Adrenal gland (tissue), 5 donors: ENCODE results near the gene RHBDF2.

Experiments
- POLR2A ChIP-seq, 2 donors: fragments of 450-650 bp; IDR thresholded peaks; one replicate each; pipeline ENCODE4 v1.6.1; 2017; ENCODE audit warnings: antibody characterized with exemption in 2 of 2, mild to moderate bottlenecking in 2 of 2, moderate library complexity in 1 of 2
- TF ChIP-seq, protein P1 (sequence below), 6 experiments: fragments of 450-650 bp in 4 of 6; fragments of 200-600 bp in 2 of 6; sonication (generic) in 1 of 6; IDR thresholded peaks; 1 replicate in 5 of 6; 2 replicates in 1 of 6; pipeline versions ENCODE4 v1.5.1 to v1.8.0; 2016 to 2021; ENCODE audit warnings: antibody characterized with exemption in 6 of 6, mild to moderate bottlenecking in 2 of 6, moderate library complexity in 1 of 6
- donor health status: DM: no; HTN: no; CAD: no.

DNA sequence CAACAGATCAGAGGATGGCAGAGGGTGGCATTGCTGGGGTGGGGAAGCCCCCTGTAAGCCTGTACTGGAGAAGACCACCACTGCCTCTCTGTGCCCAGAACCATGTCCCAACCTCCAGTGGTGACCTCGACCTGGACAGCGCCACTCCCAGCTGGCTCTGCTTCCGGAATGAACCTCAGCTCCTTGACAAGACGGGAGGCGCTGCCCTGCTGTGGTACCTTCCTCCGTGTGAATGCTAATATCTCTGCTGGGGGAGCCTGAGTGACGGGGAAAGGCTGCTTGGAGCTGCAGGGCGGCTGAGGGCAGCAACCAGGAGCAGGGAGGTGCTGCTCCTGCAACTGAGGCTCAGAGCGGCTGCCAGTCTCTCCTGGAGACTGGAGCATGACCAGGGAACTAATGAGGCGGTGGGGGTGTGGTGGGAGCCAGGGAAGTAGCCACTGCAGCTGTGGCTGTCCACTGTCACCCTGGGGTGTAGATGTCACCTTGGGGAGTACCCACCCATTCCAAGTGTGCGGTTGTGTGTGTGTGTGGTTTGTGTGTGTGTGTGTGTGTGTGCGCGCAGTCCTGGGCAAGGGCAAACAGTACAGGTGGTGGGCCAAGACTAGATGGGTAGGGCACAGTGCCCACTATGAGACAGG is 44.8 kb upstream of the RHBDF2 start:
- no peak for TF ChIP-seq POLR2A (IDR thresholded peaks at IDR 0.05)
- TF ChIP-seq, protein P1, sequence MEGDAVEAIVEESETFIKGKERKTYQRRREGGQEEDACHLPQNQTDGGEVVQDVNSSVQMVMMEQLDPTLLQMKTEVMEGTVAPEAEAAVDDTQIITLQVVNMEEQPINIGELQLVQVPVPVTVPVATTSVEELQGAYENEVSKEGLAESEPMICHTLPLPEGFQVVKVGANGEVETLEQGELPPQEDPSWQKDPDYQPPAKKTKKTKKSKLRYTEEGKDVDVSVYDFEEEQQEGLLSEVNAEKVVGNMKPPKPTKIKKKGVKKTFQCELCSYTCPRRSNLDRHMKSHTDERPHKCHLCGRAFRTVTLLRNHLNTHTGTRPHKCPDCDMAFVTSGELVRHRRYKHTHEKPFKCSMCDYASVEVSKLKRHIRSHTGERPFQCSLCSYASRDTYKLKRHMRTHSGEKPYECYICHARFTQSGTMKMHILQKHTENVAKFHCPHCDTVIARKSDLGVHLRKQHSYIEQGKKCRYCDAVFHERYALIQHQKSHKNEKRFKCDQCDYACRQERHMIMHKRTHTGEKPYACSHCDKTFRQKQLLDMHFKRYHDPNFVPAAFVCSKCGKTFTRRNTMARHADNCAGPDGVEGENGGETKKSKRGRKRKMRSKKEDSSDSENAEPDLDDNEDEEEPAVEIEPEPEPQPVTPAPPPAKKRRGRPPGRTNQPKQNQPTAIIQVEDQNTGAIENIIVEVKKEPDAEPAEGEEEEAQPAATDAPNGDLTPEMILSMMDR (IDR thresholded peaks at IDR 0.05), result no peak
